ENCODE measurements around the gene RNU5D-1.

The RNU5D-1 gene

DNA sequence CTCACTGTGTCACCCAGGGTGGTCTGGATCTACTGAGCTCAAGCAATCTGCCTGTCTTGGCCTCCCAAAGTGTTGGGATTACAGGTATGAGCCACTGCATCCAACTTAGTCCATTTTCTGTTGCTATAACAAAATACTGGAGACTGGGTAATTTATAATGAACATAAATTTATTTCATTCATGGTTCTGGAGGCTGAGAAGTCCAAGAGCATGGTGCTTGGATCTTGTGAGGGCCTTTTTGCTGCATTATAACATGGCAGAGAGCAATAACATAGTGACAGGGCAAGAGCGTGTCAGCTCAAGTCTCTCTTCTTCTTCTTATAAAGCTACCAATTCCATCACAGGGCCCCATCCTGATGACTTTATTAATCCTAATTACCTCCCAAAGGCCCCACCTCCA lies 5.0 kb upstream of the RNU5D-1 start:
- no peak overlapping the region for H3K27ac Mint-ChIP-seq

GRCh38 chr1:44733784-44734183 lies 2.8 kb upstream of the RNU5D-1 start:
- H3K9me3 Mint-ChIP-seq: peaks cover 6% of the 10 kb centered on the region
- no peaks in the 10 kb centered on the region for H3K27me3 Mint-ChIP-seq (ENCODE audit: low read depth, poor library complexity)
- H3K27ac Mint-ChIP-seq: no peak overlapping the region
- TF ChIP-seq, protein P1, sequence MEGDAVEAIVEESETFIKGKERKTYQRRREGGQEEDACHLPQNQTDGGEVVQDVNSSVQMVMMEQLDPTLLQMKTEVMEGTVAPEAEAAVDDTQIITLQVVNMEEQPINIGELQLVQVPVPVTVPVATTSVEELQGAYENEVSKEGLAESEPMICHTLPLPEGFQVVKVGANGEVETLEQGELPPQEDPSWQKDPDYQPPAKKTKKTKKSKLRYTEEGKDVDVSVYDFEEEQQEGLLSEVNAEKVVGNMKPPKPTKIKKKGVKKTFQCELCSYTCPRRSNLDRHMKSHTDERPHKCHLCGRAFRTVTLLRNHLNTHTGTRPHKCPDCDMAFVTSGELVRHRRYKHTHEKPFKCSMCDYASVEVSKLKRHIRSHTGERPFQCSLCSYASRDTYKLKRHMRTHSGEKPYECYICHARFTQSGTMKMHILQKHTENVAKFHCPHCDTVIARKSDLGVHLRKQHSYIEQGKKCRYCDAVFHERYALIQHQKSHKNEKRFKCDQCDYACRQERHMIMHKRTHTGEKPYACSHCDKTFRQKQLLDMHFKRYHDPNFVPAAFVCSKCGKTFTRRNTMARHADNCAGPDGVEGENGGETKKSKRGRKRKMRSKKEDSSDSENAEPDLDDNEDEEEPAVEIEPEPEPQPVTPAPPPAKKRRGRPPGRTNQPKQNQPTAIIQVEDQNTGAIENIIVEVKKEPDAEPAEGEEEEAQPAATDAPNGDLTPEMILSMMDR (IDR thresholded peaks at IDR 0.05): no peak
- DNase-seq: no peak
- no peaks in the 10 kb centered on the region for H3K36me3 Mint-ChIP-seq (ENCODE audit: low read depth)
- H3K4me1 Mint-ChIP-seq: peaks cover 28% of the 10 kb centered on the region
- no peak overlapping the region for H3K4me3 Mint-ChIP-seq

More for the DNA sequence above, 5.0 kb upstream of the RNU5D-1 start:
- DNase-seq: no peak
- Mint-ChIP-seq H3K4me1 (peaks cover 31% of the 10 kb centered on the region), H3K36me3 (ENCODE audit: low read depth) (peaks cover 6% of the 10 kb centered on the region), H3K27me3 (ENCODE audit: low read depth, poor library complexity) (no peaks in the 10 kb centered on the region), H3K4me3 (no peak overlapping the region), H3K9me3 (peaks cover 12% of the 10 kb centered on the region)
- TF ChIP-seq, protein P1 (IDR thresholded peaks at IDR 0.05): no peak

DNA sequence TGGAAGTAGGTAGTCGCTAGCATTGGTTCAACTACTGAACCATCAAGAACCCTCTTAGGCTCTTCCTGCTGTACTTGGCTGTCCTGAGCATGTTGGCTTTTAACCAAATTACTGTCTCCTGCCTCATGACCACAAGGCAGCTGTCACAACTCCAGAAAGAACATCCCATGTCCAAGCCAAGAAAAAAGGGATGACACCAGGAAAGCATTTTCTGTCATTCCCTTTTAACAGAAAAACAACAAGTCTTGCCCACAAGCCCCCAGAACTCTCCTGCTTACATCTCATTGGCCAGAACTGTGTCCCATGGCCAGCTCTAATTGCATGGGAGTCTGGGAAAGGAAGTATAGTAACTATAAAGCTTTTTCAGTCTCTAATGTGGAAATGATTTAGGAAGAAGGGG lies 2.4 kb upstream of the RNU5D-1 start:
- TF ChIP-seq, protein P1 (IDR thresholded peaks at IDR 0.05): no peak
- H3K27me3 Mint-ChIP-seq (ENCODE audit: low read depth, poor library complexity): no peaks in the 10 kb centered on the region
- no peak for DNase-seq
- H3K27ac Mint-ChIP-seq: no peak overlapping the region
- H3K9me3 Mint-ChIP-seq: peaks cover 4% of the 10 kb centered on the region
- peaks cover 28% of the 10 kb centered on the region for H3K4me1 Mint-ChIP-seq
- H3K4me3 Mint-ChIP-seq: no peak overlapping the region
- H3K36me3 Mint-ChIP-seq (ENCODE audit: low read depth): no peaks in the 10 kb centered on the region

- no peak for DNase-seq
- H3K4me3 Mint-ChIP-seq: no peak overlapping the region
- H3K27ac Mint-ChIP-seq: peak overlapping the region; percentile 72
- H3K27me3 Mint-ChIP-seq (ENCODE audit: low read depth, poor library complexity): peaks cover 6% of the 10 kb centered on the region
- TF ChIP-seq, protein P1 (IDR thresholded peaks at IDR 0.05): no peak
- no peaks in the 10 kb centered on the region for H3K9me3 Mint-ChIP-seq
- H3K36me3 Mint-ChIP-seq (ENCODE audit: low read depth): no peaks in the 10 kb centered on the region
- peaks cover 37% of the 10 kb centered on the region for H3K4me1 Mint-ChIP-seq
Measured at GRCh38 chr1:44724955-44725698, 5.8 kb downstream of the RNU5D-1 start.

- H3K27me3 Mint-ChIP-seq (ENCODE audit: low read depth, poor library complexity): peaks cover 7% of the 10 kb centered on the region
- no peaks in the 10 kb centered on the region for H3K9me3 Mint-ChIP-seq
- H3K36me3 Mint-ChIP-seq (ENCODE audit: low read depth): no peaks in the 10 kb centered on the region
- peaks cover 37% of the 10 kb centered on the region for H3K4me1 Mint-ChIP-seq
- H3K4me3 Mint-ChIP-seq: no peak overlapping the region
- H3K27ac Mint-ChIP-seq: no peak overlapping the region
- TF ChIP-seq, protein P1 (IDR thresholded peaks at IDR 0.05): no peak
- no peak for DNase-seq
Measured at GRCh38 chr1:44724296-44724954, 6.5 kb downstream of the RNU5D-1 start.

Measured in nephron progenitor cell (in vitro differentiated cells).